Activated naive CD8-positive, alpha-beta T cell (primary cell): Measurements from ENCODE around the gene BECN2.
"Not testable (repeated sequence)": the region's sequence is repeated elsewhere in the genome, so short reads cannot be mapped to it uniquely, and the experiment has no call there.

Experiments
- H3K27ac Mint-ChIP-seq: one replicate; pipeline ENCODE4 v1.8.0; 2021; ENCODE audit warnings: mixed read lengths
- H3K27me3 Mint-ChIP-seq: one replicate; pipeline ENCODE4 v1.8.0; 2021; ENCODE audit warnings: mixed read lengths
- H3K36me3 Mint-ChIP-seq: one replicate; pipeline ENCODE4 v1.8.0; 2021; ENCODE audit warnings: mixed read lengths
- H3K4me1 Mint-ChIP-seq: one replicate; pipeline ENCODE4 v1.8.0; 2021; ENCODE audit warnings: low read depth, mixed read lengths
- H3K4me3 Mint-ChIP-seq: one replicate; pipeline ENCODE4 v1.8.0; 2021; ENCODE audit warnings: mild to moderate bottlenecking, mixed read lengths
- H3K9me3 Mint-ChIP-seq: one replicate; pipeline ENCODE4 v1.8.0; 2021; ENCODE audit warnings: low read depth, mixed read lengths

The BECN2 gene

DNA sequence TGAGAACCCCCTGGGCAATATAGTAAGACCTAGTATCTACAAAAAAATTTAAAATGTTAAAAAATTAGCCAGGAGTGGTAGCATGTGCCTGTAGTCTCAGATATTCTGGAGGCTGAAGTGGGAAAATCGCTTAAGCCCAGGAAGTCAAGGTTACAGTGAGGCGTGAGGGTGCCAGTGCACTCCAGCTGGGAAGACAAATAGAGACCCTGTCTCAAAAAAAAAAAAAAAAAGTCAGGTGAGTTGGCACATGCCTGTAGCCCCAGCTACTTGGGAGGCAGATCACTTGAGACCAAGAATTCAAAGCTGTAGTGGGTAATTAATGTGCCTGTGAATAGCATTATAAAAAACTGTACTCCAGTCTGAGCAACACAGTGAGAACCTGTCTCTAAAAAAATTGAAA lies 4.6 kb downstream of the BECN2 start:
- H3K36me3 Mint-ChIP-seq = no peaks in the 10 kb centered on the region
- no peak overlapping the region for H3K27ac Mint-ChIP-seq

DNA sequence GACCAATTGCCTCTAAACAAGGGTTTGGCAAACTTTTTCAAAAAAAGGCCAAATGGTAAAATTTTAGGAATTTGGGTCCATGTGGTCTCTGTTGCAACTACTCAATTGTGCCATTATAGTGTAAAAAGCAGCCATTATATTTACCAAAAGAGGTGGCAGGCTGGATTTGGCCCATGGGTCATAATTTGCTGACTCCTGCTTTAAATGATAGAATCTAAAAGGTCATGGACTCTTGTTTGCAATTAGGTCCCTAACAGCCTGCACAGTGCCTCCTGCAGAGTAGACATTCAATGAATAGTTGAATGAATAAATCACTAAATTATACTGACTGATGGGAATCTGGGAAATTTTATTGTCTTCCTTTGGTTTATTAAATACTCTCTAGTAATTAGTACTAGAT lies 6.2 kb downstream of the BECN2 start:
- Mint-ChIP-seq H3K9me3 (no peaks in the 10 kb centered on the region), H3K27me3 (no peaks in the 10 kb centered on the region), H3K27ac (no peak overlapping the region), H3K36me3 (no peaks in the 10 kb centered on the region), H3K4me1 (no peaks in the 10 kb centered on the region), H3K4me3 (no peak overlapping the region)

More for the DNA sequence above, 4.6 kb downstream of the BECN2 start:
- H3K9me3 Mint-ChIP-seq = no peaks in the 10 kb centered on the region
- no peaks in the 10 kb centered on the region for H3K27me3 Mint-ChIP-seq
- no peaks in the 10 kb centered on the region for H3K4me1 Mint-ChIP-seq
- no peak overlapping the region for H3K4me3 Mint-ChIP-seq

DNA sequence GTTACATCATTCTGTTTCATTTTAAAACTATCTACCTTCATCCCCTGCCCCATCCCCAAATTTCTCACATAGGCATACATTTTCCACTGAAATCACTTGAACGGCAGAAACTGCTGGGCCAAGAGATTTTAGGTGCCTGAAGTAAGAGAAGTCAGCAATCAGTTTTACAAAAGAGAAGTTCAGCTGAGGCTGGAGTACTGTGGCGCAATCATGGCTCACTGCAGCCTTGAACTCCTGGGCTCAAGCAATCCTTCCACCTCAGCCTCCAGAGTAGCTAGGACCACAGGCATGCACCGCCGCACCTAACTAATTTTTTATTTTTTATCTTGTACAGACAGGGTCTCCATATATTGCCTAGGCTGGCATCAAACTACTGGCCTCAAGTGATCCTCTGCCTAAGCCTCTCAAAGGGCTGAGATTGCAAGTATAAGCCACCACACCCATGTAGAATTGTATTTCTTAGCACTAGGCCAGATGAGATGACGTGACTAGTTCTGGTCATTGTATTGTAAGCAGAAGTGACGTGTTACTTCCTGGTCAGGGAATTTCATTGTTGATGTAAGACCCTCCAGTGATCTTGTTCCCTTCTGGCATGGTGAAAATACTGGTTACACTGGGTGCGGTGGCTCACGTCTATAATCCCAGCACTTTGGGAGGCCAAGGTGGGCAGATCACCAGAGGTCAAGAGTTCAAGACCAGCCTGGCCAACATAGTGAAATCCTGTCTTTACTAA lies 7.1 kb downstream of the BECN2 start:
- Mint-ChIP-seq H3K4me3 (no peak overlapping the region), H3K4me1 (no peaks in the 10 kb centered on the region), H3K36me3 (no peaks in the 10 kb centered on the region), H3K27ac (no peak overlapping the region), H3K27me3 (peaks cover under 1% of the 10 kb centered on the region), H3K9me3 (no peaks in the 10 kb centered on the region)

DNA sequence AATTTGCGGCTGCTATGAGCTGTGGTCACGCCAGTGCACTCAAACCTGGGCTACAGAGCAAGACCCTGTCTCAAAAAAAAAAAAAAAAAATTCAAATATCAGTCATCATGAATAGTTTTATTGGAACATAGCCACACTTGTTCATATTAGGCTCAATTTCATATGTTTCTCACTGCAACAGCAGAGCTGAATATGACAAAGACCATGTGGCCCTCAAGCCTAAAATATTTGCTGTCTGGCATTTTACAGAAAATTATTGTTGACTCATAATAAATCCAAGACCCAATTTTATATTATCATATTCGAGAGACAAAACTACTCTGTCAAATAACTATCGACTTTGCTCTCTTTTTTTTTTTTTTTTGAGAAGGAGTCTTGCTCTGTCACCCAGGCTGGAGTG lies 11.0 kb downstream of the BECN2 start:
- Mint-ChIP-seq H3K36me3 (no peaks in the 10 kb centered on the region), H3K9me3 (no peaks in the 10 kb centered on the region), H3K27me3 (peaks cover 2% of the 10 kb centered on the region)

DNA sequence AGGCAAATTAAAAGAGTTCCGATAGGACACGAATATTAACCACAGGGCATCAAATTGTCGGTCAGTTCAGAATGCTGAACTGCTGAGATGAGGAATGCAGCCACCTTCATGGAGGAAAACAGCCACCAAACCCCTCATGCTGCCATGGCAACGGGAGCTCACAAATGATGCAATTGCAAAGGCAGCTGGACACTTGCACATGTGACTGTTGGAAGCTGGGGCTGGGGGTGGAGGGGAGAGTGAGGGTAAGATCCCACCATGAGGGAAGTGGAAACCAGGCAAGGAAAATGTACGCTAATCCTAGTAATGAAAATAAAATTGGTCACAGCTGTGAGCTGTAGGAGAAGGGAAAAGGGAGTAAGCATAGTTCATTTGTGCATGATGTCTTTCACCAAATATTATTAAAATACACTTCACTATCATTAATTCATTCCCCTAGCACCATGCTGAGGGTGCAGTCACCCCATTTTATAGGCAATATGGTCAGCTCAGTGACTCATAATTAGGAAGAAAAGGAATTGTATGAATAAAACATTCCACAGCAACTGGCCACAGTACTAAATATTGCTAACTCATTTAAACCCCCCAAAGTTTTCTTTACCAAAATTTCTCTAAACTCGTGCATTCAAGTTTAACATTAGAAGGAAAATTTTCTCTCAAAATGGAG lies 15.3 kb downstream of the BECN2 start:
- Mint-ChIP-seq H3K4me1 (no peaks in the 10 kb centered on the region), H3K9me3 (no peaks in the 10 kb centered on the region), H3K27me3 (peaks cover 2% of the 10 kb centered on the region), H3K36me3 (no peaks in the 10 kb centered on the region), H3K4me3 (no peak overlapping the region), H3K27ac (no peak overlapping the region)

More for the DNA sequence above, 11.0 kb downstream of the BECN2 start:
- no peak overlapping the region for H3K4me3 Mint-ChIP-seq
- H3K4me1 Mint-ChIP-seq = no peaks in the 10 kb centered on the region
- H3K27ac Mint-ChIP-seq = no peak overlapping the region

DNA sequence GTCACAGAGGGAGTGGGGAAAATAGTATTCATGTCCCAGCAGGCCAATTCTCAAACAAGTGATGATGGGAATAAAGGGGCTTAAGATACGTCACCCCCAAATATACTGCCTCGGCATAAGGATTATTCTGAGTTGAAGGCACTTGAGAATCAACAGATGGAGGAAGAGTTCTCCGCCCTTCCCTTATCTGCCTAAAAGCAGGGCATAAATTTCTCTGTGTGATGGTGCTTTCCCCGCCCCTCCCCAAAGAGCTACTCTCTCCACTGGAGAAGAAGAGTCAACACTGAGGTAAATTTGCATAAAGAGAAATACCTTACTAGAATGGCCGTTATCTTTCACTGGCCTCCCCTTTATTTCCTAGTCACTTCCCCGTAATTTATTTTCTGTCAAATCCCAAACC lies 18.7 kb downstream of the BECN2 start:
- Mint-ChIP-seq H3K9me3 (no peaks in the 10 kb centered on the region), H3K27ac (no peak overlapping the region), H3K4me3 (no peak overlapping the region), H3K36me3 (no peaks in the 10 kb centered on the region), H3K27me3 (no peaks in the 10 kb centered on the region), H3K4me1 (no peaks in the 10 kb centered on the region)

DNA sequence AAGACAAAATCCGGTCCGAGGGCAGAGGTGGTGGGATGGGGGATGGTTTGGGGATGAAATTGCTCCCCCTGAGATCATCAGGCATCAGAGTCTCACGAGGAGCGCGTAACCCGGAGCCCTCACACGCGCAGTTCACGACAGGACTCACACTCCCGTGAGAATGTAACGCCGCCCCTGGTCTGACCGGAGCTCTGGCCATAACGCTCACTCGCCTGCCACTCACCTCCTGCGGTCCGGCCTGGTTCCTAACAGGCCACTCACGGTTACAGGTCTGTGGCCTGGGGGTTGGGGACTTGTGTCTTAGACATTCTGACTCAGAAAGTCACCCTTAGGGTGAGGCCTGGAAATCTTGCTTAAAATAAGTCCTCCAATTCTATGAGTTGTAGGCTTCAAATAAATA lies 21.5 kb downstream of the BECN2 start:
- no peaks in the 10 kb centered on the region for H3K36me3 Mint-ChIP-seq
- no peaks in the 10 kb centered on the region for H3K4me1 Mint-ChIP-seq
- H3K9me3 Mint-ChIP-seq = no peaks in the 10 kb centered on the region
- H3K27me3 Mint-ChIP-seq = no peaks in the 10 kb centered on the region
- no peak overlapping the region for H3K4me3 Mint-ChIP-seq
- no peak overlapping the region for H3K27ac Mint-ChIP-seq

DNA sequence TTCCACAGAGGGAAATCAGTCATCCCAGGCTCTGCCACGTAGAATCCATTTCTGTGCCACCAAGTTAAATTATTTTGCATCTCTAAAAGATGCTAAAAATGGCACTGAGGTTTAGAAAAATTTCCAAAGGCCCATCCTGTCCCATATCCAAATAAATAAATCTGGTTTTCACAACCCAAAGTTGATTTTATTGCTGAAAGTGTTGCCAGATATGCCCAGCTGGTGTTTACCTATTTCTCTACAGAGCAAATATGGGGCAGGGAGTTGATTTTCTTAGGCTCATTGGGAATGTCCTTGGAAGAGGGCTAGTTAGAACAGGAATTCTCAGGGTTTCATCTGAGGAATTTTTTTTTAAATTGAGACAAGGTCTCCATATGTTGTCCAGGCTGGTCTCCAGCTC lies 22.4 kb downstream of the BECN2 start:
- Mint-ChIP-seq H3K36me3 (no peaks in the 10 kb centered on the region), H3K4me3 (no peak overlapping the region)

DNA sequence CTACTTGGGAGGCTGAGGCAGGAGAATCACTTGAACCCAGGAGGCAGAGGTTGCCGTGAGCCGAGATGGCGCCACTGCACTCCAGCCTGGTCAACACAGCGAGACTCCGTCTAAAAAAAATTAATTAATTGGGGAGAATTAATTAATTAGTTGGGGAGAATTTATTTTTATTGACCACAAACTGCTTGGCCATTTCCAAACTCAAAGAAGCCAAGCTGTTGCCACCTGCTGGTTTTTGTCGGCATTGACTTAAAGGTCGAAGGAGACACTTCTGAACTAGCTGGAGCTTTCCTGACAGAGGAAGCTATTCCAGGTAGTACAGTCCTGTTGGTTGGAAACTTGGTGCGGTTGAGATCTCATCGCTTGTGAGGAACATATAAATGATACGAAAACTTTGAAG lies 28.2 kb downstream of the BECN2 start:
- Mint-ChIP-seq H3K4me1 (no peaks in the 10 kb centered on the region), H3K9me3 (no peaks in the 10 kb centered on the region), H3K4me3 (no peak overlapping the region), H3K27ac (no peak overlapping the region), H3K36me3 (no peaks in the 10 kb centered on the region), H3K27me3 (peaks cover 2% of the 10 kb centered on the region)

More for the DNA sequence above, 22.4 kb downstream of the BECN2 start:
- H3K27ac Mint-ChIP-seq = no peak overlapping the region
- no peaks in the 10 kb centered on the region for H3K4me1 Mint-ChIP-seq
- no peaks in the 10 kb centered on the region for H3K9me3 Mint-ChIP-seq
- no peaks in the 10 kb centered on the region for H3K27me3 Mint-ChIP-seq

DNA sequence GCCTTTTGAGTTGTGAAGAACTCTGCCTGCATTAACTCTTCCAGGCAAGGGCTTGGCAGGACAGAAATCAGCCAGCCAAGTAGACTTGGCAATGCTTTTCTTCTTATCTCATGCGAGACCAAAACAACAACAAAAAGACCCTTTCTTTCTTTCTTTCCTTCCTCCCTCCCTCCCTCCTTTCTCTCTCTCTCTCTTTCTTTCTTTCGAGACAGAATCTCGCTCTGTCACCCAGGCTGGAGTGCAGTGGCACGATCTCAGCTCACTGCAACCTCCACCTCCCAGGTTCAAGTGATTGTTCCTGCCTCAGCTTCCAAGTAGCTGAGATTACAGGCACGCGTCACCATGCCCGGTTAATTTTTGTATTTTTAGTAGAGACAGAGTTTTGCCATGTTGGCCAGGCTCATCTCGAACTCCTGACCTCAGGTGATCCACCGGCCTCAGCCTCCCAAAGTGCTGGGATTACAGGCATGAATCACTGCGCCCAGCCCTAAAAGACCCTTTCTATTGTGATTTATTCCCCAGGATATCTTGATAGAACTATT lies 30.9 kb downstream of the BECN2 start:
- H3K4me1 Mint-ChIP-seq, H3K9me3 Mint-ChIP-seq, H3K36me3 Mint-ChIP-seq, H3K4me3 Mint-ChIP-seq, H3K27ac Mint-ChIP-seq, H3K27me3 Mint-ChIP-seq: not testable (repeated sequence)

DNA sequence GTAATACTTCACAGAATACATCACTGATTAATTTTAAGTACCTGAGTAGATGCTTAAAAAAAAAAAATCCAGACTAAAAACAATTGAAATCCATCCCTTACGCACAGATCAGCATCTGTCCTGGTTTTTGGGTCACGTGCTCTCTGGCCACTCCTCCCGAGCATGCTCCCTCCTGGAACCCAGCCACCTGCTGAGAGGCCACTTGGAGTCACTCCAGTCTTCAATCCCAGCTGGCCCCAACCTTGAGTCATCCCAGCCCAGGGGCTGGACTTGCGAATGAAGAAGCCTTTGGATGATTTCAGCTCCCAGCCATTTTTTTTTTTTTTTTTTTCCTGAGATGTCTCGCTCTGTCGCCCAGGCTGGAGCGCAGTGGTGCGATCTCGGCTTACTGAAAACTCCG lies 32.5 kb downstream of the BECN2 start:
- Mint-ChIP-seq H3K9me3 (no peaks in the 10 kb centered on the region), H3K36me3 (no peaks in the 10 kb centered on the region), H3K27me3 (peaks cover 2% of the 10 kb centered on the region), H3K4me3 (no peak overlapping the region), H3K4me1 (no peaks in the 10 kb centered on the region), H3K27ac (no peak overlapping the region)

DNA sequence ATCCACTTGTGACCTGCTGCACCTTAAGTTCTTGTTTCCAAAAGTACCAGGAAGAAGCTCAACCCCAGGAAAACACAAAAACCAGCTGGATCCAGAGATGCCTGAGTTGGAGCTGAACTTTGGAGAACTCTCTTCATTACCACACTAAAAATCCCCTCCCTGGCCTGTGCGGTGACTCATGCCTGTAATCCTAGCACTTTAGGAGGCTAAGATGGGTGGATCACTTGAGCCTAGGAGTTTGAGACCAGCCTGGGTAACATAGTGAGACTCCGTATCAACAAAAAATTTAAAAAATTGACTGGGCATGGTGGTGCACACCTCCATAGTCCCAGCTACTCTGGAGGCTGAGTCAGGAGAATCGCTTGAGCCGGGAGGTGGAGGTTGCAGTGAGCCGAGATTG lies 35.2 kb downstream of the BECN2 start:
- no peaks in the 10 kb centered on the region for H3K36me3 Mint-ChIP-seq
- H3K27ac Mint-ChIP-seq = no peak overlapping the region
- H3K4me3 Mint-ChIP-seq = no peak overlapping the region
- no peaks in the 10 kb centered on the region for H3K9me3 Mint-ChIP-seq
- peaks cover 3% of the 10 kb centered on the region for H3K27me3 Mint-ChIP-seq
- peaks cover 2% of the 10 kb centered on the region for H3K4me1 Mint-ChIP-seq

DNA sequence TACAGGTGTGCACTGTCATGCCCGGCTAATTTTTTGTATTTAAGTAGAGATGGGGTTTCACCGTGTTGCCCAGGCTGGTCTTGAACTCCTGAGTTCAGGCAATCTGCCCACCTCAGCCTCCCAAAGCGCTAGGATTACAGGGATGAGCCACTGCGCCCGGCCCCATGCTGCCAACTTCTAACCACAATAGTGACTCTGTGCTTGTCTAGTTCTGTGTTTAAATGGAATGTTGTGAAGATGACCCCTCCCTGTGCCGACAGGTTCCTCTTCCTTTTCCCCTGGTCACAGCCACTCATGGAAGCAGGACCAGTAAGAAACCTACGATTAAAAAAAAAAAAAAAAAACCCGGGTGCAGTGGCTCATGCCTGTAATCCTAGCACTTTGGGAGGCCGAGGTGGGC lies 36.6 kb downstream of the BECN2 start:
- H3K27ac Mint-ChIP-seq = no peak overlapping the region
- H3K4me1 Mint-ChIP-seq = peaks cover 5% of the 10 kb centered on the region
- no peaks in the 10 kb centered on the region for H3K9me3 Mint-ChIP-seq

DNA sequence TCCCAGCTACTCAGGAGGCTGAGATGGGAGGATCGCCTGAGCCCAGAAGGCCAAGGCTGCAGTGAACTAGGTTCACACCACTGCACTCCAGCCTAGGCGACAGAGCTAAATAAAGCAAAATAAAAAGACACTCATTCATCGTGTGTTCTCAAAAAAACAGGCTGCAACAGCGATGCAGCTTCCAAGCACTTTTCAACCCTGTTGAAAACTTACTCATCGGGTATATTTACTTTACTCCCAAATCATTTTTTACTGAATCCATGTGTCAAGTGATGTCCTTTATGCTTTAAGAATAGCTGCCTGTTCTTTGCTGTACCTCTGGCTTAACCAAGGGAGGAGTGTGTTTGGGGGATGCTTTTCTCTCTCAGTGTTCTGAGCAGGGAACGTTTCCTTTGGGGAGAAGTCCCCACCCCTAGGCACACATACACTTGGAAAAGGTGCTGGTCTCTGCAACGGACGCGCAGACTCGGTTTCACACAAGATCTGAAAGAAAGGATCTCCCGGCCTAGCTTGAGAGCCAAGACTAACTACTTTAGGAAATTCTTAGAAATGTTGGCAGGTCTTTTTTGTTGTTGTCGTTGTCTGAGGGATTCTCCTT lies 39.9 kb downstream of the BECN2 start:
- peaks cover 5% of the 10 kb centered on the region for H3K4me1 Mint-ChIP-seq
- peak overlapping the region; percentile 40 for H3K4me3 Mint-ChIP-seq
- H3K27ac Mint-ChIP-seq = no peak overlapping the region
- peaks cover 2% of the 10 kb centered on the region for H3K27me3 Mint-ChIP-seq
- H3K36me3 Mint-ChIP-seq = no peaks in the 10 kb centered on the region
- no peaks in the 10 kb centered on the region for H3K9me3 Mint-ChIP-seq

More for the DNA sequence above, 36.6 kb downstream of the BECN2 start:
- Mint-ChIP-seq H3K4me3 (no peak overlapping the region), H3K27me3 (peaks cover 3% of the 10 kb centered on the region), H3K36me3 (no peaks in the 10 kb centered on the region)

DNA sequence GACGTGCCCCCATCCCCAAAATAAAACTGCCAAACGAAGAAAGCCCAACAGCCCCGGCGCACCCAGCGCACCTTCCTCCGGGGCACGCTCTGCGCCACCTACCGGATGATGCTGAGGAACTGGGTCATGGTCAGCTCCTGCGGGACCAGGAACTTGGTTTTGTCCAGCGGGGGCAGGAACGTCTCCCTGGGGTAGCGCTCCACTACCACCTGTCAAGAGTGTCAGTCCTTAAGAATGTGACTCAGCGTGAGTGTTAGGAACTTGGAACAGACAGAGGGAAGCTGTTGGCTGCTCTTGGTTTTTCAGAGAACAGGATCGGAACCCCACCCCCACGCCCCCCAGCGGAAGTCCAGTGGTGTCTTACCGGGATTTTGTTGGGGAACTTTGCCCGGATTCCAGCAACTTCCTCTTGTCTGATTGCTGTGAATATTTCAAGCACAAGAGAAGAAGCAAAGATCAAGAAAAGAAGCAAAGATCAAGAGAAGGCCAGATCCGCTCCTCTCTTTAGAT lies 40.9 kb downstream of the BECN2 start:
- H3K4me3 Mint-ChIP-seq = peak overlapping the region; percentile 40
- H3K9me3 Mint-ChIP-seq = no peaks in the 10 kb centered on the region
- H3K4me1 Mint-ChIP-seq = peaks cover 5% of the 10 kb centered on the region
- H3K27me3 Mint-ChIP-seq = peaks cover 2% of the 10 kb centered on the region
- no peaks in the 10 kb centered on the region for H3K36me3 Mint-ChIP-seq
- no peak overlapping the region for H3K27ac Mint-ChIP-seq
